NK-92 (cell line): Measurements from ENCODE around the gene THSD7B.
"Not testable (repeated sequence)": the region's sequence is repeated elsewhere in the genome, so short reads cannot be mapped to it uniquely, and the experiment has no call there.

Experiments used
- DNase-seq: peaks from one replicate; lab custom pipeline; 2025; ENCODE audit not compliant: unreplicated experiment; lab: John Stamatoyannopoulos, UW

The THSD7B gene

DNA sequence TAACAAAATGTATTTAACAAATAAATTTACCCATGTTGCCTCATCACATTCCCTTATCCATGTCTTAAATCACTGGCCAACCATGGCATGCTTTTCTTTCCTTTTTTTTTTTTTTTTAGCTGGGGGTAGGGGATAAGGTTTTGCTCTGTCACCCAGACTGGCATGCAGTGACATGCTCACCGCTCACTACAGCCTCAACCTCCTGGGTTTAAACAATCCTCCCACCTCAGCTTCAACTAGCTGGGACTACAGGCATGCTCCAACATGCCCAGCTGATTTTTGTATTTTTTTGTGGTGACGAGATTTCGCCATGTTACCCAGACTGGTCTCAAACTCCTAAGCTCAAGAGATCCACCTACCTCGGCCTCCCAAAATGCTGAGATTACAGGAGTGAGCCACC, 266.4 kb downstream of the THSD7B start:
- DNase-seq, result no peak

DNA sequence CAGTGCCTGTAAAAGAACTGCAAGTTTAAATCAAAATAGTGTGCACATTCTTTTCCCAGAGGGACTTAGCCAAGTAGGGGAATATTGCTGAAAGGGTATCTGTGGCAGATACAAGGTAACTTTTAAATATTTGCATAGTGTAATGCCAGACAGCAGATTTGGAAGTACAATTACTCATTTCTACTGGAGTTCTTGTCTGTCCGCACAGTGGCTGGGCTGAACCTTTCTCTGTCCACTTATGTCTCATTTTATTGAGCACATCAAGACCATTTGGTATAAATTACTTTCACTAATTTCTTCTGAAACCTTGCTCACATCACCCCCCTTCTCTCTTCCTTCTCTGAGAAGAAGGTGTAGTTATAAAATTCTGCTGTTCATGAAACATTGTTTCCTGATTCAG, 271.3 kb downstream of the THSD7B start:
- no peak for DNase-seq

DNA sequence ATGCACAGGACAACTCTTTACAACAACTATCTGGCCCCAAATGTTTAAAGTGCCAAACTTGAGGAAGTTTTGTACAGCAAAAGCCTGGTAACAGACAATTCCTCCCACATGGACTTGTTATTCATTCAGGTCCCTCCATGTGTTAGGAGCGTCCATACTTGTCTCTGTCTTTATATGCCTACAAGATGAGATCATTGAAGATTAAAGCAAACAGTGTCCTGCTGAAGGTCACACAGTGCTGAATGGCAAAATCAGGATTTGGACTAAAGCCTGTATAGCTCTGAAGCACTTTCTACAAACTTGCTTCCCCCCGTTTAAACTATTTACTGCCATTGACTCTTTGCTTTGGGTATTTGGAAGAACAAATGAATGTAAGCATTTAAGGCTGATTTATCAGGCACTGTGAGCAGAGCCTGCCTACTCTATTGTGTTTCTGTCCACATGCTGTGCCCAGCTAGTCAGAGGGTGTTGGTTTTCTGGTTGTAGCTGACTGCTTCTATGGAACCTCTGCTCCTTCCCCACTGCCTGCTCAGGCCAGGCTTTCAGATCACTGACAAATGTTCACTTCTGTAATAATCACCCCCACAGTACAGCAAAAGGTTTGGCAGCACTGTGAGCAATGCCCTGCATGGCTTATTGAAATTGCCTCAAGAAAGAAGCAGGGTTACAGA, 274.3 kb downstream of the THSD7B start:
- no peak for DNase-seq

DNA sequence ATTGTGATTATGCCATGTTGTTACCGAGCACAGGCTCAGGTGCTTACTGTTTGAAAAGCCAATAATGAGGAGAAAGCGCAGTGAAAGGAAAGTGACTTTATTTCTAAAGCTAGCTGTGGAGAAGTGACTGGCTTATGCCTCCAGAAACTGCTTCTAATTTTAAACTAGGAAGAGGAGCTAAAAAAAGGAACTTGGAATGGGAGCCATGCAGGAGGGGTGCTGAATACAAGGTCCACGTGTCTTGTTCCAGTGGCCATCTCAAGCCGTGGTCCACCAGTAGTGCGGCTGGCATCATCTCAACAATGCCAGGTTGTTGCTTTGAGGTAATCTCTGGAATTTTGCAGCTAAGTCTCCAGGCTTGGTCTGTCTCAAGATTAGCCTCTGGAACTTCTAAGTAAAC, 282.0 kb downstream of the THSD7B start:
- DNase-seq, result no peak

DNA sequence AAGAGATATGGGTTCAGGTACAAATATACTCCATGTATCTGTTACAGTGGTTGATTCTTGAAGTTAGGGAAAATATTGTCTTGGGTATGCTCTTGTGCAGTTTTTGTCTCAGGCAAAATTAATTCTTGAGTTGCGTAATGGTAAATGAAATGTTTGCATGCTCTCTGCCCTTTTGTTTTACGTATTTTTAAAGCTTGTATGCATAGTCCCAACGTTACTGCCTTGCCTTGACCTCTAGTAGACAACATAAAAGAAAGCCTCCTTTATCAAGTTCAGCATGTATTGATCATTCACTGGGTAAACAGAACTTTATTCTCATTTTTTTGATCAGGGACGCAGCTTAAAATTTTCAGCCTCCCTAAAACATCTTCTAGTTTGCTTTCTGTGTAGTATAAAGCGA, 283.1 kb downstream of the THSD7B start:
- no peak for DNase-seq

DNA sequence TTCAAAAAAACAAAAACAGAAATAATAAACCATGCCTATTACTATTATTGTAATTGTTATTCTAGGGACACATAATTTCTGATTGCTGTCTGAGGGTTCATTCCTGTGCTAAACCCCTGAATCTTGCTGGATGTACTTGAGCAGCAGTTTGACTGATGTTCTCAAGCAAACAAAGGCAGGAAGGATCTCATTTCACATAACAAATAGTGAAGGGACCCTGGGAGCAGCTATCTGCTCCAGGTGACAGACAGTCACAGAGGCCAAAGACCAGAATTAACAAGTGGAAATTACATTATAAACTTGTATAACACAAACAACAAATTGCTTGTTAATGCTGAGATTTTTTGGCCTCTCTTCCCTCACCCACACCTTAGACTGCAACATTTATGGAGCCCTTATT, 284.2 kb downstream of the THSD7B start:
- DNase-seq, result no peak

DNA sequence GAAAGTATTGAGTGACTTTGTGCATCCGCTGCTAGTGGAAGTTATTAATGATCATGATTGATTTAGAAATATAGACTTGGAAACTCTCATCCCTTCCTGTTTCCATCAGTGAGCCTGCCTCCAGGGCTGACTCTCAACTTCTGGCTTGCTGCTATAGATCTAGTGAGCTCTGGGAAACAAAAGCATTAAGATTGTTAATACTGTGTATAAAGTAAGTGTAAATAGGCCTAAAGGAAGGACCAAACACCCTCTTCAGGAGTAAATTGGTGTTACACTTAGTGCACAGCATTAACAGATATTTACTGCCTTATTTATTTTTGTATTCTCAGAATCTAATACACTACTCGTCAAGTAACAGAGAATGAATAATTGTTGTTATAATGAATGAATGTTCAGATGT, 285.6 kb downstream of the THSD7B start:
- DNase-seq, result no peak

DNA sequence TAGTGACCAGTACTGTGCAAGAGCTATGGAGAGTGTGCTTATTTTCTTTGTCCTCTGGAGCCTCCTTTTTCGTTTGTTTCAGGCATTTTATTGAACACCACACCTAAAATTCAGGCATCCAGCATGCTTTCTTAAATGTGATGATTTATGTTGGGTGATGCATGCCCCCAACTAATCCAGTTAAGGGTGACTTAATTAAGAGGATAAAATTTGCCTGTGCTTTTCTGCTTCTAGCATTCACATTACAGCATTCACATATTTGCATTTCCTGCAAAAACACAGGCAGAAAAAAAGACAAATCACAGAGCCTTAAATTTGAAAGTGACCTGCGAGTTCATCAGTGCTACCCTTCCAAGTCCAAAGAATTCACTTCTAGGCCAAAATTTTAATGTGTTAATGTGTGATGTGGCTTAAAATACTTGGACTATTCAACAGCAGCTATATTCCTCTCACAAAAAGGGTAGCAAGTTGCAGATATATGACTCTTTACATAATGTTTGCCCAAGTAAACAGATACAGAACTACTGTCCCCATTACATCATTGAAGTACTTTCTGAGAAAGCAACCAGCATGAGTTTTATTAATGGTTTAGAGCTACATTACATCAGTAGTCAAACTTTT, 286.5 kb downstream of the THSD7B start:
- no peak for DNase-seq

DNA sequence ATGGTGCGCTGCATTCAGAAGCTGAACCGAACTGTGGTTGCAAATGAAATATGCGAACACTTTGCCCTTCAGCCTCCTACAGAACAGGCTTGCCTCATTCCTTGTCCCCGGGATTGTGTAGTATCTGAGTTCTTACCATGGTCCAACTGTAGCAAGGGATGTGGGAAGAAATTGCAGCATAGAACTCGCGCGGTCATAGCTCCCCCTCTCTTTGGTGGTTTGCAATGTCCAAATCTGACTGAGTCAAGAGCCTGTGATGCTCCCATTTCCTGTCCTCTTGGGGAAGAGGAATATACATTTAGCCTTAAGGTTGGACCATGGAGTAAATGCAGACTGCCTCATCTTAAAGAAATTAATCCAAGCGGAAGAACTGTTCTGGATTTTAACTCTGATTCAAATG, 291.4 kb downstream of the THSD7B start:
- DNase-seq, result no peak

DNA sequence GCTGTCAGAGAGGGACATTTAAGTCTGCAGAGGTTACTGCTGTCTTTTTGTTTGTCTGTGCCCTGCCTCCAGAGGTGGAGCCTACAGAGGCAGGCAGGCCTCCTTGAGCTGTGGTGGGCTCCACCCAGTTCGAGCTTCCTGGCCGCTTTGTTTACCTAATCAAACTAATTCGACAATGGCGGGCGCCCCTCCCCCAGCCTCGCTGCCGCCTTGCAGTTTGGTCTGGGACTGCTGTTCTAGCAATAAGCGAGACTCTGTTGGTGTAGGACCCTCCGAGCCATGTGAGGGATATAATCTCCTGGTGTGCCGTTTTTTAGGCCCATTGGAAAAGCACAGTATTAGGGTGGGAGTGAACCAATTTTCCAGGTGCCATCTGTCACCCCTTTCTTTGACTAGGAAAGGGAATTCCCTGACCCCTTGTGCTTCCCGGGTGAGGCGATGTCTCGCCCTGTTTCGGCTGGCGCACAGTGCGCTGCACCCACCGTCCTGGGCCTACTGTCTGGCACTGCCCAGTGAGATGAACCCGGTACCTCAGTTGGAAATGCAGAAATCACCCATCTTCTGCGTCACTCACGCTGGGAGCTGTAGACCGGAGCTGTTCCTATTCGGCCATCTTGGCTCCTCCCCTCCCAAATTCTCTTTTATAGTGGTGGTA, 310.9 kb downstream of the THSD7B start:
- DNase-seq, result not testable (repeated sequence)

DNA sequence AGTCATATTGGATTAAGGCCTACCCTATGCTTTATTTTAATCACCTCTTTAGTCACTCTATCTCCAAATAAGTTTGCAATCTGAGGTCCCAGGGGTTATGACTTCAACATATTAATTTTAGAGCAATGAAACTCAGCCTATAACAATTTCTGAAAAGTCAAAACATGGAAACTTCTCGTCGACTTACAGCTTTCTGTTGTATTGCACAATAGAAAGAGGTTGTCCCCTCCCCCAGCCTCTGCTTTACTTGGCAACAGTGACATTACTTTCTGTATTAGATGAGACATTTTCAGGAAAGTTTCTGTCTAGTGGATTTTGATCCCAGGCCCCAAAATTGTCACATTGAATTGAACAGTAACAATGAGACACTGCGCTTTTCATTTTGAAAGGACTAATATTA, 326.4 kb downstream of the THSD7B start:
- no peak for DNase-seq

DNA sequence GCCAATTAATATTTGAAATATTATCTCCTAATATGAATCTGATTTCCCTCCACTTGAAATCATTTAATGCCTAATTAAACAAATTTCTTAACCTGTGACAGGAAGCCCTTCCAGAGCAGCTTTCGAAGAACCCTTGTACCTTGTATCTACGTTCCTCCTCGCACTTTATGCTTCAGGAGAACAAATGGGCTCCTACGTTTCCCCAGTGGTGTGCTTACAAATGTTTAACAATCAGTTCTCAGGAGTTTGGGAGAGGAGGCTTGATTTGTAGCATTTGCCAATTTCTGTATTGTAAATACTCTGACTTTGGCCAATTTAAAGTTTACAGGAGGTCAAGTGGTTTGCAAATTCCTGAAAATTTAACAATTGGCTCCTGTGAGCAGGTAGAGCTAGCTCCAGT, 327.8 kb downstream of the THSD7B start:
- no peak for DNase-seq

DNA sequence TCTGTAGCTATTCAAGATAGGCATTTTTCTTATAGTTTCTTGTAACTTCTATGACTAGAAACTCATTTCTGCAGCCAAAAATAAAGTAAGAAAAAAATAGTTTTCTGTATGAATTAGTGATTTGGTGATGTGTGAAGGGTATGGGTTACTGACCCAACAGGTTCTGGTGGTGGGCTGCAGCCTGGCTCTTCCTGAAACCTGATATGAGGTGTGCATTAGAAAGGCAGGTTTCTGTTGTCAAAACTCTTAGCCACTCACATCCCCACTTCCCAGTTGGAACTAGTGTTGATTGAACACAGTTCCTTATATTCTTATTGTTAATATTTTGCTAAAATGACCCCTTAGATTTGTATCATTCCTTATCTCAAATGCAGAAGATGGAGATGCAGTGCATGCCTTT, 330.8 kb downstream of the THSD7B start:
- no peak for DNase-seq

DNA sequence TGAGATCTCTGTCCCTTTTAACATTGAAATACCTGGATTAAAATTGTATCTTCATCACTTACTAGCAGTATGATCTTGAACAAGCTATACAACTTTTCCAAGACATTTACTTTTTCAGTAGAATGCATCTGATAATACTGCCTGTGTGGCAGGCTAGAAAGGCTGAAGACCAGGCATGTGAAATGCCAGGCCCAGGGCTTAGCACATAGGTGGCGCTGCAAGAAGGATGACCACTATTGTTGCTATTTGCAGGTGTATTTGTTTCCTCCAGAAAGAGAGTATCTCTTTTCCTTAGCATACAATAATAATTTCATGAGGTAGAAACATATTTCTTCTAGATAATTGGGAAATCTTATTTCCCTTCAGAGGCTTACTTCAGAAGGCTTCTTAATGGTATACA, 331.3 kb downstream of the THSD7B start:
- no peak for DNase-seq

DNA sequence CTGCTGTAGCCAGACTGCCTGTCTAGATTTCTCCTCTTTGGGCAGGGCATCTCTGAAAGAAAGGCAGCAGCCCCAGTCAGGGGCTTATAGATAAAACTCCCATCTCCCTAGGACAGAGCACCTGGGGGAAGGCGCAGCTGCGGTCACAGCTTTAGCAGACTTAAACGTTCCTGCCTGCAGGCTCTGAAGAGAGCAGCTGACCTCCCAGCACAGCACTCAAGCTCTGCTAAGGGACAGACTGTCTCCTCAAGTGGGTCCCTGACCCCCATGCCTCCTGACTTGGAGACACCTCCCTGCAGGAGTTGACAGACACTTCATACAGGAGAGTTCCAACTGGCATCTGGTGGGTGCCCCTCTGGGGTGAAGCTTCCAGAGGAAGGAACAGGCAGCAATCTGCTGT, 336.5 kb downstream of the THSD7B start:
- DNase-seq, result not testable (repeated sequence)

DNA sequence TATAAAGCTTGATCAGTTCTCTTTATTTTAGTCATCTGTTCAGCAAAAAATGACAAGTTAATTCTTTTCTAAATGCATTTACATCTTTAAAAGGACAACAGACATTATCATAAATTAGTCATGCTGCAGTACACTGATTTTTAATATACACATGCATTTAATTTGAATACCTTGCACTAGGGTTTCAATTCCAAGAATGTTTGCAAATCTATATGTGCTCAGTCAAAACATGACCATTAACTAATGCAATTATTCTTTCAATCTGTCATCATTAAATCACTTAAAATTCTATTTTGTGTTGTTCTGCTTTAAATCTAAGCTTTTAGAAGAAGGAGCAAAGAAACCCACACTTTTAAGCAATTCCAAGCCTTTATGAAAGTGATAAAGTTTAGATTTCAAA, 342.6 kb downstream of the THSD7B start:
- DNase-seq, result no peak

DNA sequence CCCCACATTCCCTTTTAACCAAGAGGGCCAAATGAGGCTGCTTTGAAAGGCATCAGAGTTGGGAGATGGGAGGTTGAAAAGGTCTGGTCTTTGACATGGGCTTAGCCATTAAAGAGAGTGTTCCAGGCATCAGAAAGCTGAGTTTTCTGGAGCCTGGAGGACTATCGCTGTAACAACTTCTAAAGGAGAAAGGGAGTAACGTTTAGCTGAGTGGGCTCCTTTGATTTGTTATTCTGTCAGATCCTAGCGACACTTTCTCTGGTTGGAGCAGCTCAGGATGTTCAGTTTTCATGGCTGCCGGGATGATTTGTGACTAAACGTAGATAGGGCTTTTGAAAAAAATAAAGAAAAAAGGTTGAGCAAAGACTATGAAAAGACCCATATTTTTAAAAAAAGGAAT, 346.6 kb downstream of the THSD7B start:
- no peak for DNase-seq

DNA sequence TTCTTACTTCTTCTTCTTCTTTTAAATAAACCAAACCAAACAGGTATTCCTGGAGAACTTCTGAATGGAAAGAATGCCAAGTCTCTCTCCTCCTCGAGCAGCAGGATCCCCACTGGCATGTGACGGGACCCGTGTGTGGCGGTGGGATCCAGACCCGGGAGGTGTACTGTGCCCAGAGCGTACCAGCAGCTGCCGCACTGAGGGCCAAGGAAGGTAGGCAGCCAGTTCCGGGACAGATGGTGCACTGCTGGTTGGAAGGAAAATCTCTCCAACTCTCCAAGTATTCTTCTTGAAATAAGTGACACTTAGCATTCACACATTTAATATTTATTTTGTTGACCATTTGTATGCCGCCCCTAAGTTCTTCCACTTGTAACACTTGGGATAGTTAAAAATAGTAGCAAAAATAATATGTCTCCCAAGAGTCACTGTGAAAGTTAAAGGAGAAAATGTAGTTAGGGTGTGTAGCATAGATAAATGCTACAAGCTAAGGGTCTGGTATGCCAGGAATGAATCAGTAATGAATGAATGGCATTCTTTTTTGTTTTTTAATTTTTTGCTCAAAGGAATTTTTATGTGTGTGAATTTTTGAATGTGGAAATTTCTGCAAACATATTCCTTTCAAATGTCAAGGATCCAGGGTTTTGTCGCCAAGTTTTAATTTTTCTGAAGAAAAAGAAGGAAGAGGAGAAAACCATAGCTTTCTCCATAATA, 349.9 kb downstream of the THSD7B start:
- DNase-seq, result no peak

DNA sequence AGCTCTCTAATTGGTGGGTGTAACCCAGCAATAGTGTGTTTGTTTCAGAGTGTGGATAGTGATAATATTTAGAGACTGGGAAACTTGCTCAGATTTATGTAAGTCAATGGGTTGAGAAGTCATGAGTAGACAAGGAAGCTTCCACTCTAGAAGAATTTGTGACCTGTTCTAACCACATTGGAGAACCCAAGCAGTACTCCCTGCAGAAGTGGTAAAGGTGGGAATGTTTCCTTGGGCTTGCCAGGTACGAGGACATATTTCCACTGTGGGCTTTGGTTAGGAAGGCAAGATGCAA, 350.4 kb downstream of the THSD7B start:
- DNase-seq, result no peak

DNA sequence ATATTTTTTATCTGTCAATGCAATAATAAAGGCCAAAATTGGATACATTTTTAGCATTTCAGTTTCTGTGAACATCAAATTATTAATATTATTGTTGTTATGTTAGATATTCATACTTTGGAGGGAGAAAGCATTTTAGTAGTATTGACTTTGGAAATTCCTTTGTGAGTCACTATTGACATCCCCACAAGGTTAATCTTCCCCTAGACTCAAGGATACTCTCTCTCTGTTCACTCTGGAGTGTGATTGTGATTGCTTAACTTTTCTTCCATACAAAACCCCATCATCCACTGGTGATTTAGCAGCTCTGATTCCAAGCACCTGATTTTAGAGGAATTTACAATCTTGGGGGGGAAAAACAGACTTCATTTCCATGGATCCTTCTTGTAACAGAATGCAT, 352.0 kb downstream of the THSD7B start:
- DNase-seq, result no peak

DNA sequence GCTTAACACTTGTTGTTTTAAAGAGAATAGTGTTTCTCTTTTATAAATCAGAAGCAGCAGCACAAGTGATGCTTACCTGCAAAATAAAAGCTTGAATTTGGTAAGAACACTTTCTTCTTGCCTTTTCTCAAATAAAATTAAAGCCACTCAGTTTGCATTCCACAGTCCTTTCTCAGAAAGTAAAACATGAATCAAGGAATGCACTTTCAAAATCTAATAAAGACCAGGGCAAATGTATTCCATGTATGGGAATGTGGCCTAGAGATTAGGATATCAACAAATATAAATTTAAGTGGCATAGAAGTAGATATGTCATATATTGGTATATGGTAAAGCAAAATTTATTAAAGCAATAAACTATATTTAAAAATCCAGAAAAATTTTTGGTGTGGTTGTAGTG, 352.8 kb downstream of the THSD7B start:
- DNase-seq, result no peak

DNA sequence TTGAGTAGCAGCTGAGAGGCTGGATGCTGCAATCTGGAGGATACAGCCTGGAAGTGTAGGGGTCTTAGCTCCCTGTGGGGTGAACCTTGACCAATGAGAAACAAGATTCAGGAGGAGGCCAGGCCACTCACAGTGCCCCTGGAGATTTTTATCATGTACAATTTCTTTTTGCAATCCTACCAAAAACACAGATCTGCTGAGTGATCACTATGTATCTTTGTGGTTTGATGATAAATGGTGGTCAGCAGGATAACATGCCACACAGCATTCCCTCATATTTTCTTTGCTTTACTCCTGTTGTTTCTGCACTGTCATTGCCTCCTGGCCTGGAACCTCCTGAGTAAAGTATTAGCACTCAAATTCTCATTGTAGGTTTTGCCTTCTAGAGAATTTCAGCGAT, 357.9 kb downstream of the THSD7B start:
- DNase-seq, result no peak
